G401 (cell line): ENCODE results near the gene ETNK1. TPM values are rescaled to one million over a fixed set of nuclear protein-coding genes. Genes with fewer than 3 reads are reported as not detected.

Experiments used
- DNase-seq: peaks from one replicate; pipeline ENCODE4 v3.0.0-alpha.2; 2015; ENCODE audit warnings: low spot score
- in situ Hi-C: cut with HindIII; loops from 2 replicates; pipeline ENCODE4 v1.10.0; 2016; ENCODE audit warnings: low sequenced_read_pairs, mixed read lengths
- total RNA-seq: library from RNA; depleted of rRNA; stranded (reverse); fragments of >200 nt; shearing (Covaris generic); gene quantifications from 2 replicates; pipeline ENCODE4 v1.2.3, GENCODE V29; 2014

Gene ETNK1
- total RNA-seq, 1 experiment from 2014 or later = 20.3 TPM

DNA sequence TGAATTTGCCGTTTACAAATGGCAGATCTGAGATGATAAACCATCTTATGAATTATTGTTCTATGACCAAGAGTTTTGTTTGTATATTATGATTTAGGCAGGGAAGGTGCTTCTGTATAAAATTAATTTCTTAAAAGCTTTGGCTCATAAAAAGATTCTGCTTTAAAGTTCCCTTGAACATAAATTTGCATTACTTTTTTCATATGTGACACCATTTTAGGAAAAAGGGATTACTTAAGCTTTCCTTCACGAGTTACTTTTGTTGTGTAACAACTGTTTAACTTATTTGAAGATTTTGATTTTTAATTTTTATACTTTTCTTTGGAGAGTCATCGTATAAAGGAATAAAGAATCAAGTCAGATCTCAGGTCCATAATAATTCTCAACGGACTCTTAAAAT lies 3.3 kb downstream of the ETNK1 start:
- in situ Hi-C loops = no loop called here

DNA sequence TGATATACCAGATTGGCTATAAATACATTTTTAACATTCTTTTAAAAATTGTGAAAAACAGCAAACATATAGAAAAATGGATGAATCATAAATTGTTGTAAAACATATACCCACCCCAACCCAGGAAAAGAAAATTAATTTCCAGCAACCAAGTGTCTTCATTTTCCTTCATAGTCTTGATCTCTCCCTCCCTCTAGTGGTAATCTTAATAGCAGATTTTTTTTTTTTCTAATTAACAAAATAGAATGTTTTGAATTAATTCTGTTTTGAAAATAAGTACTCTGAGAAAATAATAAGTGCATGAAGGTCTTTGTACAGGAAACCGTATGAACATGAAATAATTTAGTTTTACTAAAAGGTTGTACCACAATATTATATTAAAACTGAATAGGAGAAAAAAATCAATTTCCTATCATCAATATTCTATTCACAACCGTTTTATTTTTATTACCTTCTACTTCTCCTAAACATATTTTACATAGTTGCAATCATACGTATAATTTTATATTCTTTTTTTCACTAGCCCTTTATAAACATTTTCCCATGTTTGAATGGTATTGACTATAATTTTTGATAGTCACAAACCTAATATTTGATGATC lies 7.0 kb downstream of the ETNK1 start:
- DNase-seq = no peak
- in situ Hi-C loops = no loop called here

More for the DNA sequence above, 3.3 kb downstream of the ETNK1 start:
- no peak for DNase-seq

DNA sequence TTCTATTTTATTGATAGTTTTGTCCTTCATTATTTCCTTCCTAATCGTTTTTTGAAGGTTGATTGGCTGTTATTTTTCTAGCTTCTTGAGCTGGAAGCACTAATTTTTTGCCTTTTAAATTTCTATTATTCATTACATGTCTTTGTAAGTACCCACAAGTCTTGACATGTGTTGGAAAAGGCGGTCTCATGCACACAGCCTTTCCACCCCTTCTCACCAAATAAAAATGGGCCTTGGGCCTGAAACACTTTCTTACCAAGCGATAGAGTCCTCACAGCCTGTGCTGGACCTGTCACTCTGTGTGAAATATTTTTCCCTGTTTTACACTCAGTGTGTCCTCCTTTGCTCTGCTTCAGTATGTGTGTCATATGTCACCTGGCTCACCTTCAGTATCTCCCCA lies 9.9 kb downstream of the ETNK1 start:
- in situ Hi-C loops = no loop called here
- no peak for DNase-seq

DNA sequence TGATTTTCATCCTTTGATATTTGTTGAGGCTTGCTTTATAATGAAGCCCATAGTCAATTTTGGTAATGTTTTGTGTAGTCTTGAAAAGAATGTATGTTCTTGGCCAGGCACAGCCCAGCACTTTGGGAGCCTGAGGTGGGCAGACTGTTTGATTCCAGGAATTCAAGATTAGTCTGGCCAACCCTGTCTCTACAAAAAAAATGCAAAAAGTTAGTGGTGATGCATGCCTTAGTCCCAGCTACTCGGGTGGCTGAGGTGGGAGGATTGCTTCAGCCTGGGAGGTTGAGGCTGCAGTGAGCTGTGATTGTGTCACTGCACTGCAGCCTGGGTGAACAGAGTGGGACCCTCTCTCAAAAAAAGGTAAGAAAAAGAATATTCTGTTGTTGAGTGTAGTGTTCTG lies 10.8 kb downstream of the ETNK1 start:
- no peak for DNase-seq
- in situ Hi-C loops = no loop called here

DNA sequence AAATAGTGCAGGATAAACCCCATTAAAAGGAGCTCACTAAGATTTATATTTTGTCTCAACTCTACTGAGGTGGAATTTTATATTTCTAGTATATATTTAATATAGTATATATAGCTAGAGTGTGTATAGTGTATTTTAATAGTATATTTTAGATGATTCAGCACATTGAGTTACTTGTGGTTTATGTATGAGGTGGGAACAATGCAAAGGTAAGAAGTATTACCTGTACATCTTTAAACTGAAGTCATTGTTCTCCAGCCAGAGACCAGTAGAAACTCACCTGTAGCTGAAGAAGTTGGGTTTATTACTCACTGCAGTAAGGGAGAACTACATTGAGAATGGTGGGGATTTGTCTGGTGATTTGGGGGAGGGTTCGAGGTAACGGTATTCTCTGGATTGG lies 15.9 kb downstream of the ETNK1 start:
- in situ Hi-C loops = no loop called here
- DNase-seq = no peak

DNA sequence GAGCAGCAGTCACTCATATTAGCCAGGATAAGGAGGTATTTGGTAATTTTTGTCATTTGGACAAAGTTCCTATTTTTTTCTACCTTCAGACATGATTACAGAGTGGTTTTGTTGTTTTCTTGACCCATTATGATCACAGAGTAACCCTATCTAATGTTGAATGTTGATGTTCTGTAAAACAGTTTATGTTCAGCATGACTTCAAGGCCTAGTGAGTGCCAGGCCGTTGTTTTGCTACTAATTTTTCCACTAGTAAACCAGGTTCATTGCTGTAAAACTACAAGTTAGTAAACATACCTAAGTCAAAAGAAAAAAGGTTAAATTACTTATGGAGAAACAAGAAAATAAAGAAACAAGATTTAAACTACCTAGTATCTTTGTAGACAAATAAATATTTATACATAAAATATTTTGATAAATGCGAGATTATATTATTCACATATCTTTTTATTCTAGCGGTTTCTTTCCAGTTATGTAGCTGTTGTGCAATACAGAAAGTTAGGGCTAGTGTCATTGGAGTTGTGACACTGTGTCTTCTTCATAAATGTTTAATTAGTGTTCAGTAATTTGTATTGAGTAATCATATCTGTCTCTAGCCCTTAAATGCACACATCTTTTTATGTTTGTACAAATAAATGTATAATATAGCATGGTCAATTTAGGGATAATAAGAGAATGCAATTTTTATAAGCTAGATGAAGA lies 16.5 kb downstream of the ETNK1 start:
- no peak for DNase-seq
- in situ Hi-C loops = no loop called here

DNA sequence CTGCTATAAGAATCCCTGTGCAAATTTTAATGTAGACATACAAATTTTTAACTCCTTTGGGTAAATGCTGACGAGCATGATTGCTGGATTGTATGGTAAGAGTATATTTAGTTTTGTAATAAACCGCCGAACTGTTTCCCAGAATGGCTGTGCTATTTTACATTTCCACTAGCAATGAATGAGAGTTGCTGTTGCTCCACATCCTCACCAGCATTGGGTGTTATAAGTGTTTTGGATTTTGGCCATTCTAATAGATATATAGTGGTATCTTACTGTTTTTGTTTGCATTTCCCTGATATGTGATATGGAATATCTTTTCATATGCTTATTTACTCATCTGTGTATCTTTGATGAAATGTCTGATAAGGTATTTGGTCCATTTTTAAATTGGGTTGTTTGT lies 23.7 kb downstream of the ETNK1 start:
- in situ Hi-C loops = no loop called here
- DNase-seq = no peak

DNA sequence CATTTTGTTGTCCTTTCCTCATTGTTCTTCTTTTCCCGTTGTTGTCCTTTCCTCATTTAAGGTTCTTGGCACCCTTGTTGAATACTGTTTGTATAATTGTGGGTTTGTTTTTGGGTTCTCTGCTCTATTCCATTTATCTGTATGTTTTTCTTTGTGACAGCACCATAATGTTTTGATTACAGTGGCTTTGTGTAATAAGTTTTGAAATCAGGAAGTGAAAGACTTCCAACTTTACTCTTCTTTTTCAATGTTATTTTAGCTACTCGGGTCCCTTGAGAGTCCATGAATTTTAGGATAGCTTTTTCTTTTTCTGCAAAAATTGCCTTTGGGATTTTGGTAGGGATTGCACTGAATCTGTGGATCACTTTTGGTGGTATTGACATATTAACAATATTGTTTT lies 28.1 kb downstream of the ETNK1 start:
- in situ Hi-C loops = no loop called here
- DNase-seq = no peak

DNA sequence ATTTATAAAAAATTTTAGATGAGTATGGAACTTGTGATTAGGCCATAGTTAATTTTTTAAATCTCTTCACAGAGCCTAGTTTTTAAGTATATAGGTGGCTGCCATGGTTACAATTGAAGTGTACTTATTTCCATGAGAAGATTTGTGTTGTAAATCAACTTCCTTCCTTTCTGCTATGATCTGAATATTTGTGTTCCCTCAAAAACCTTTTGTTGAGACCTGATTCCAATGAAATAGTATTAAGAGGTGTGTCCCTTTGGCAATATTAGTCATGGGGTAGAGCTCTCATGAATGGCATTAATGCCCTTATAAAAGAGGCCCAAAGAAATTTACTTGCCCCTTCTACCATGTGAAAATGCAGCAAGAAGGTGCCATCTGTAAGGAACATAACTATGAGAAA lies 28.8 kb downstream of the ETNK1 start:
- in situ Hi-C loops = no loop called here
- no peak for DNase-seq

DNA sequence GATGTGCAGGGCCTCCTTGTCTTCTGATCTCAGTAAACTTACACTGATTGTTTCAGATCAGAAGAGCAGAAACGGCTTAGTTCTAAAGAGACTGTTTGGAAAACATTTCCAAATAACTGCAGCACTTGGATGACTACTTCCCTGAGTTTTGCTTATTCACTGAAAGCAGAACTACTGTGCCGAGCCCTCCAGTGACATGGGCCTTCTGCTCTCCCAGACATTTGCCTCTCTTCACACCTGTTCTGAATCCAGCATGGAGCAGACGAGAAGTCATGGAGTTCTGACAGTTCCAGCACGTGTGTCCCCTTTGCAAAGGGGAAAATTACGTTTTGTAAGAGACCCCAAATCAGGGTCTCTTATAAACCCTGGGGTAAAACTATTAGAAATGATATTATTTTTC lies 31.4 kb downstream of the ETNK1 start:
- in situ Hi-C loops = no loop called here
- DNase-seq = no peak

DNA sequence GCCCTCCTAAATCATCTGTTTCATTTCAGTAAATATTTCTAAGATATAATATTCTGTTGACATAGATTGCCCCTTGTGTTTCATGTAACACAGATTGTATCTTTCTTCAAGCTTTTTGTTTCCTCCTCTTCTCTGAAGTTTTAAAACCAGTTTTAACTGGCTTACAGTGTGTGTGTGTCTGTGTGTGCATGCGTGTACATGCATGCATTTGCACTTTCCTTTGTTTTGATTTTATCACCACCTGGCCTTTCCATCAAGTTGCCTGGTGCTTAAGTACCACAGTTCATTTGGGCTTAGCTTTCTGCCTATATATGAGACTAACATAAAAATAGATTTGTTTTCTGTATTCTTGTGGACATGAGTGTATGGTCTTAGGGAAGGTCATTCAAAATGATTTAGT lies 31.9 kb downstream of the ETNK1 start:
- in situ Hi-C loops = no loop called here
- no peak for DNase-seq

DNA sequence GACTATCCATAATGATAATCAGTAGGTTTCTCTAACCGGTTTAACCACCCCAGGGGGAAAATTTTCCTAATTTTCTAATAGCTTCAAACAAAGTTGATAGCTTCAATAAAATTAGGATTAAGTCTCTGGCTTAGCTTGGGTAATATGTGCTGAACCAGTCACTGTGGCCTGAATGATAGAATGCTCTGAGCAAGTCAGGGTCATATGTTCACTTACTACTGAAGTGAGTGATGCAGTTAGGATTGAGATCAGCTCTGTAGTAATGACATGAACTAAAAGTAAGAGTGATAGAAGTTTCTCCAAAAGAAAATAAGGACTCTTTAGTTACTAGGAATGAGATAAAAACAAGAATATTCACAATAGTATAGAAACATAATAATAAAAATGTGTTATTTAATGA lies 32.6 kb downstream of the ETNK1 start:
- no peak for DNase-seq
- in situ Hi-C loops = no loop called here

DNA sequence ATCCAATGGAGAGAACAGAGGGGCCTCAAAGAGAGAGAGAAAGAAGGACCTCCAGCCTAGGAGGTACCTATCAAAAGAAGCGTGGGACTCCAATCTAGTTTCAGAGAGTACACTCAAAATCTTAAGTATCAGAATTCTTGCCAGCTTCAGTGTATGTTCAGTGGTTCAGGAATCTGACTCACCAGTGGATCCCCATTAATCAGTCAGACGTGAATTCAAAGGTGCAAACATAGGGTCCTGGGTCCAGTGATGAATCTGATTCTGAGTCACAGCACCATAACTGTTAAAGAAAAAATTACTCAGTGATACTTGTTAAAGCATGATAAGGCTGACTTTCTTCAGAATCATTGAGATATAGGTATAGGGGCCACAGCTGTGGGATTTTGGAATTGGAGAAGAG lies 33.2 kb downstream of the ETNK1 start:
- DNase-seq = no peak
- in situ Hi-C loops = no loop called here

DNA sequence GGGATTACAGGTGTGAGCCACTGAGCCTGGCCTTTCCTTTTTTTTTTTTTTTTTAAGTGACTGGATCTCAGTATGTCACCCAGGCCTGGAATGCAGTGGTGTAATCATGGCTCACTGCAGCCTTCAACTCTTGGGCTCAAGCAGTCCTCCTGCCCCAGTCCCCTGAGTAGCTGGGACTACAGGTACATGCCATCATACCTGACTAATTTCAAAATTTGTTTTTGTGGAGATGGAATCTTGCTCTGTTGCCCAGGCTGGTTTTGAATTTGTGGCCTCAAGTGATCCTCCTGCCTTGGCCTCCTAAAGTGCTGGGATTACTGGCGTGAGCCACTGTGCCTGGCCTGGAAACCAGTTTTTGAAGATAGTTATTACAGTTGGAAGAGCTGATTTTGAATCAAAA lies 37.4 kb downstream of the ETNK1 start:
- no peak for DNase-seq
- in situ Hi-C loops = no loop called here

DNA sequence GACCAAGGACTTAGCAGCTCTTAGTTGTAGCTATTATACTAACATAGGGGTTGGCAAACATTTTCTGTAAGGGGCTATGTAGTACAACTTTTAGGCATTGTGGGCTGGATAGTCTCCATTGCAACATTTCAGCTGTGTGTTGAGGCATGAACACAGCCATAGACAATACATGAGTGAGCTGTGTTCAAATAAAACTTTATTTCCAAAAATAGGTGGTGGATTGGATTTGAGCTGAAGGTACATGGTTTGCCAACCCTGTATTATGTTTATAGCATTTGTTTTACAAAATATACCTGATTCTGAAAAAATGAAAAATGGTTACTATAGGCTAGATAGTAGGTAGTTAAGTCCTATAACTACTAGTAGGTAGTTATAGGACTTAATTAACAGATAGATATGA lies 40.5 kb downstream of the ETNK1 start:
- DNase-seq = no peak
- in situ Hi-C loops = no loop called here

DNA sequence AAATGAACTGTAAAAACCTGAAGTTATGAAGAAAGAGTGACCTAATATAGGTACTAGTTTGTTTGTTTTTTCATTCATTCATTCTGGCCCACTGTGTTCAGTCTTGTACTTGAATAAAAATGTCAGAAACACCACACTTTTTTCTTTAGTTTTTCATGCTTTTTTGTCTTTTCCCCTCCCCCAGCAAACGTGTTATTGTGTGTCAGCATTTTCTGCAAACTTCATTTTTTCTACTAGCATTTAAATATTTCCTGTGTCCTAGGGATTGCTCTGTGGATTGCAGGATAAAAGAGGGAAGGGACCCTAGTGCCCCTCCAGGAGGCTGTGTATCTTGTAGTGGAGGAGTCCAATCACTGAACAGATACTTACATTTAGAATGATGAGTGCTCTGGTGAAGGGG lies 42.2 kb downstream of the ETNK1 start:
- in situ Hi-C loops = no loop called here
- no peak for DNase-seq

DNA sequence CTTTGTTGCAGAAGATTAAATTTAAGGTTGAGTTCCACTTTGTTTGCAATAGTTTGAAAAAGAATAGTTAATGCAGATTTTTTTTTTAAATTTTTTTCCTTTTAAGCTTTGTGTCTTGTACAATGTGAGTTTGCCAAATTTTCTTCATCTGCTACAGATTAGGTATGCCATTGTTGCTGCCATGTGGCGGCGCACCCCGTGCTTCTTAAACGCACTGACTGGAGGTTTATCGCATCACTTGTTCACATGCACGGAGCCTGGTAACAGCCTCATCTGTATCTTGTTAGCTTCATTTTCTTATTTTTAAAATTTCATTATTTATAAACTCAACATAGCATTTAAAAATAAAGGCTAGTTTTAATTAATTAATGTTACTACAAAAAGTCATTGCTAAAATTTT lies 43.5 kb downstream of the ETNK1 start:
- DNase-seq = no peak
- in situ Hi-C loops = no loop called here

DNA sequence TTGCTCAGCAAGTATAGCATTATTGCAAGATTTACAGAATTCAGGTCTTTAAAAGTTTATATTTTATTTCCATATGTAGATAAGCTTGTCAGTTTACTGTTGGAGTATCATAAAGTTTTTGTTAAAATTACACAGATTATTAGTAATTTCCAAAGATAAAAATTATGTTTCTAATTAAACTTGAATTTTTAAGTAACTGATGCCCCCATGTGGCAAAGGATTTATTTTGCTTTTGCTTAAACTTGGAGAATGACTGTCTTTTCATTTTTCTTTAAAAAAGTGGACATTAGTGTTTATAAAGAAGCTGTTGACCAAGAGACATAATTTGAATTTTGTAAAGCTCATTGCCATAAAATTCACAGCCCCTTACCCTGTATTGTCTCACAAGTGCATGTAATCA lies 45.8 kb downstream of the ETNK1 start:
- DNase-seq = no peak
- in situ Hi-C loops = no loop called here

DNA sequence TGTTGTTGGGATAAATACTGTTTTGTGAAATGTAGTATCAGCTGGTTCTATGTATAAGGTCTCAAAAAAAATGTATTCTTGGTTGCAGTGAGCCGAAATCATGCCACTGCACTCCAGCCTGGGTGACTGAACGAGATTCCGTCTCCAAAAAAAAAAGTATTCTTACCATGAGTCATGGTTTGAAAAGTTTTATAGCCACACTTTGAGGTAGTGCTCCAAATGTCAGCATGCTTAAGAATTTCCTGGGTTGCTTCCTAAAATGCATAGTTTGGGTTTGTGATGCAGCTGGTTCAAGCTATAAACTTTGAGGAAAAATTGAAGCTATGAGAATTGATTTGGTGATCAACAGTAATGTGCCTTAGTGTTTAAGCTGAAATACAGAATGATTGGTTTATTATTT lies 48.0 kb downstream of the ETNK1 start:
- DNase-seq = no peak
- in situ Hi-C loops = no loop called here

DNA sequence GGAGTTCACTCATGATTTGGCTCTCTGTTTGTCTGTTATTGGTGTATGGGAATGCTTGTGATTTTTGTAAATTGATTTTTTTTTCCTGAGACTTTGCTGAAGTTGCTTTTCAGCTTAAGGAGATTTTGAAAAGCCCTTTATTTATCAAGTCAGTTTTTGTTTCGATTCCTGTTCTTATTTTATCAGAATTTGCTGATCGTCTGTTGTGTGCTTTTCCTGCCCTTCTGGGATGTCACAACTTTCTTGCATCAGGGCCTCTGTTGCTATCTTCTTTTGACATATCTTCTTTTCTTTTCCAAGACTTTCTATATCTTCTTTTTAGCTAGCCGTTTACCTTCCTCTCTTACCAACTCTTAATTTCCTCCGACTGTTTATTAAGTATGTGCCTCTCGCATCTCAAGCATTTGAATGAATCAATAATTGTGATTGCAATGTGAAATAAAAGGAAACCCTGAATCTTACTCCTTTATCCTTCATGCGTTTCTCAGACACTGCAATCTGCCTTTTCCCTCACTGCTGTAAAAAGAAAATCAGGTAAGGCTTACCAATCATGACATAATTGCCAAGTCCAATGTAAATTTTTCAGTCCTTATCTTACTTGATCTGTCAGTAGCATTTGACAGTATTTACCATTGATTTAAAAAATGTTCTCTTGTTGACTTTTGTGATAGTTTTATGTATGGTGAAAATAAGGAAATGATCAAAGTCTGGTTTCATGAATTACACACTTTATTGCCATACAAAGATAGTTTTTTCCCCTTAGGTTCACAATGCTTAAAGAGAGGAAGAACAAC lies 53.0 kb downstream of the ETNK1 start:
- in situ Hi-C loops = no loop called here
- no peak for DNase-seq

DNA sequence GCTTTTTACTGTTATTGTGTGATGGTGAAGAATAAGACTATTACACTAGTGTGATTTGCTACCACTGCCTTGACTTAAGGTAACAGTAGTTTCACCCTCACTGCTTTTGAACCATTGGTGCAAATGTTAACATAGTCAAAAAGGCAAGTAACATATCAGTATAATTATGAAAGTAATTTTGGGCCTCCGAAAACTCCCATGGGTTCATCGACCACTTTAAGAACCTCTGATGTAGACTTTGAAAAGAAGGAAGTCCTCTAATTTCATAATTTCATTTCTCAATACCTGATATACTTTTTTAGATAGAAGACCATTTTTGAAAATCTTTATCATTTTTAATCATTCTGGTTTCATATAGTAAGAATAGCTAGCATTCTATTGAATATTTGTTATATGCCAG lies 57.7 kb downstream of the ETNK1 start:
- in situ Hi-C loops = no loop called here
- DNase-seq = no peak
